T-helper 1 cell treated with Interleukin-12 subunit alpha and Interleukin-12 subunit beta and Interleukin-4 antibody, amounts not matched to agents 30 ng/mL and 1 ng/mL, for 36 hours (primary cell): ENCODE data around the gene CYTH1. TPM values are rescaled to one million over a fixed set of nuclear protein-coding genes. Genes with fewer than 3 reads are reported as not detected.

Experiments
- intact Hi-C: fragments of 100-400 bp; cut with micrococcal nuclease; formaldehyde crosslinking; loops from one replicate; pipeline ENCODE4 v1.15.1; 2024
- total RNA-seq: library from RNA; stranded (reverse); gene quantifications from 2 replicates; pipeline ENCODE4 v1.2.3, GENCODE V29; 2022

CYTH1 gene, protein sequence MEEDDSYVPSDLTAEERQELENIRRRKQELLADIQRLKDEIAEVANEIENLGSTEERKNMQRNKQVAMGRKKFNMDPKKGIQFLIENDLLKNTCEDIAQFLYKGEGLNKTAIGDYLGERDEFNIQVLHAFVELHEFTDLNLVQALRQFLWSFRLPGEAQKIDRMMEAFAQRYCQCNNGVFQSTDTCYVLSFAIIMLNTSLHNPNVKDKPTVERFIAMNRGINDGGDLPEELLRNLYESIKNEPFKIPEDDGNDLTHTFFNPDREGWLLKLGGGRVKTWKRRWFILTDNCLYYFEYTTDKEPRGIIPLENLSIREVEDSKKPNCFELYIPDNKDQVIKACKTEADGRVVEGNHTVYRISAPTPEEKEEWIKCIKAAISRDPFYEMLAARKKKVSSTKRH
- 299 and 310 TPM in 2 replicates for total RNA-seq

DNA sequence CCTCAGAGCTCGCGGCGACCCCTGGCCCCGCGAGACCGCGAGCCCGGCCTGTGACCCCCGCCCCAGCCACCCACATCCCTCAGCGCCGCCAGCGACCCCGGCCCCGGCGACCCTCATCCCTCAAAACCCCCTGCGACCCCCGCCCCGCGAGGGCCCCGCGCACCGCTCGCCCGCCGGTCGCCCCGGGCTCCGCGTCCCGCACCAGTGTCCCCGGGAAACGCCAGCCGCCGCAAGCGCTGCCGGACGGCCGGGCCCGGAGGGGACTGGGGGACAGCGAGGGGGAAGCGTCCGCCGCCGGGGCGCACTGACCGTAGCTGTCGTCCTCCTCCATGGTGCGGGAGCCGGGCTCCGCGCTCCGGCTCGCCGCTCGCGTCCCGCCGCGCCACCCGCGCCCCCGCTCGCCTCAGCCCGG is at the start of gene CYTH1:
TSS of gene CYTH1 (minus strand) at position 381 of the 412 bp plus-strand sequence. CDS start at position 331, 50 bp downstream.
- intact Hi-C loops, result loop anchor here (1.0 to 5.0 kb wide), 5 partner anchors 23 to 530 kb away; partner anchors contain the start of gene USP36

DNA sequence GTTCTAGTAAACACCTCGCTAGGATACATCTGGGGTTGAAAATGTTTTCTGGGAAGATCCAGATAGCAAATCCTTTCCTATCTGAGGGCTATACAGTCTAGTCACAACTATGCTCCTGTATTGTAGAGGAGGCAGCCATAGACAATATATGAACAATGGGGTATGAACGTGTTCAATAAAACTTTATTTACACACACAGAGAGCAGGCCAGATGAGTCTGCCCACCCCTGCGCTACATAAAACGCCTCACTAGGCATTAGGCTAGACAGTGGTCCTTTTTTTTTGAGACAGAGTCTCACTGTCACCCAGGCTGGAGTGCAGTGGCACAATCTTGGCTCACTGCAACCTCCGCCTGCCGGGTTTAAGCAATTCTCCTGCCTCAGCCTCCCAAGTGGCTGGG is 47.4 kb upstream of the CYTH1 start:
- intact Hi-C loops, result no loop called here

DNA sequence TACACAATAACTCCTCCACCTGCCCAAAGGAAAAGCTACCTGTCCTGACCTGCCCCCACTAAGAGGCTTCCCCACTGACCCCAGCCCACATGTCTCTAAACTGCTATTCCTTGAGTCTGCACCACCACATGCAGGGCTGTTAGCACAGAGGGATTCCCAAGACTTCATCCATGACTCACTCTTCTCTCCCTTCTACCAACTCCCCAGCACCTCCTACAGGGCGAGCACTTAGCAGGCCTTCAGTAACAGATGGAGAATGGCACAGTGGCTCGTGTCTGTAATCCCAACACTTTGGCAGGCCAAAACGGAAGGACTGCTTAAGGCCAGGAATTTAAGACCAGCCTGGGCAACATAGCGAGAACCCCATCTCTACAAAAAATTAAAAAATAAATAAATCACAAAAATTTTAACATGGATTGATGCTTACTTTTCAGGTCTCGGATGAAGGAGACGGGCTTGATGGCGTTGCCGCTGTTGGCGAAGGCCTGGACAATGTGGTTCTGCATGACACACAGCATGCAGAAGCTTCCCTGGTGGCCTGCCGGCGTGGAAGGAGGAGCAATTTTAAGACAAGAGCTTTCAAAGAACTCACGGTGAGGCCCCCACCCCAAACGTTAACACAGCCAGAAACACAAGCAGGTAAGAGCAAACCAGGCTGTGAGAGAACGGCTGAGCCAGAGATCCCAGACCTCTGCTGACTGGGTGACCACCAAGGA is 46.6 kb upstream of the CYTH1 start:
- intact Hi-C loops, result no loop called here

DNA sequence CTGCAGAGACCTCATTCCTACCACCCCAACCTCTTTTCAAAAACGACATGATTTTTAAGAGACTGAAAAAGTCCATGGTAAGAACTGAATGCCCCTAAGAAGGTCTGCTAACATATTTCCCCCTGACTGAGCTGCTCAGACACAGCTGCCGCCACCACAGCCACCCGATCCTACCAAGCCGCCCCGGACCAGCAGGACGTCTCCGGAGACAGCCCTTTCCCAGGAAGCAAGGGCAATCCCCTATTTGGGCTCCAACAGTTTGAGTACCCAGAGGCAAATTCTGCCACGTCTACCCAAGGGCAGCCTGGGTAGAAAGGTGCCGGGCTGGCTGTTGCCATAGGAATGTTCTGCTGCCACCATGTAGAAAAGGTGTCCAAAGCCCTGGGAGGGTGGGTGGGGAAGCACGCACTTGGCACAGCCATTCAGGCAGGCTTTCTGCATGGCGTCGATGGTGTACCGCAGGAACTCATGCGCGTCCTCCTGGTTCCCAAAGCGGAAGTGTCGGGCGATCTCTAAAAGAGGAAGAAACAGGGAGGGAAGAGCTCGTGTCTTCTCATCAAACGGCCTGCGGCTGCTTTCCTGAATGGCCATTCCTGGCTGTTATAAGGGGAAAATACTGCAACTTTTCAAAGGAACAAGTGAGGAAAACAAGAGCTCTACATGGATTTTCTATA is 44.9 kb upstream of the CYTH1 start:
- intact Hi-C loops, result no loop called here

DNA sequence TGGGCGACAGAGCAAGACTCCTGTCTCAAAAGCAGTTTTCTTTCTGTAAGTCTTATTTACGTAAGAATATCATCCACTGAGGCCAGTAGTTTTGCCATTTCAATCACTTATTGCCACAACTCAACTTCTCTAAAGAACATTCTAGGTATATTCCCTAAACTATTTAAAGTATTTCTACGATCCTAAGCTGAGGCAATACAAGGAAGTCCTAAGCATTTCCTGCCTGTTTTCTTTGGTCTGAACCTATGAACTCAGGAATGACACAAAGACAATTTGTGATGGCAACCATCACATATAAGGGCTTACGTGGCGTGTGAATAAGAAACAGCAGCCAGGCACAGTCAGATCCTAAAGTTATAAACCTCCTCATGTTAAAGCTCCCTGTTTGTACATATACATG is 44.3 kb upstream of the CYTH1 start:
- intact Hi-C loops, result no loop called here

DNA sequence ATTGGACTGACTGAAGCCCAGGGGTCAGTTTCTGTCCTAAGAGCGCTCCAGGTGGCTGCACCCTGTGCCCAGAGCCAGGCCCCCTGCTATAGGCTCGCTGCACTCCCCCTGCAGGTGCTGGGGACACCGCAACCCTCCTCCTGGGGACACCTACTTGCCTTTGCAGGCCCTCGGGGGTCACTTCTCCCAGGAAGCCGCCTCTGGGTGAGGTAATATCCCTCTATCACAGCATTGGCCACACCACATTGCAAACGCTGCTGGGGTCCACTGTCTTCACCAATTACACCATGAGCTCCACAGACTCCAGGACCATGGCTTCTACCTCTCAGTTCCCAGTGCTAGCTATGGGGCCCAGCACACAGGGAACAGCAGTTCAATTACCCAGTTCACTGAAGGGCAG is 43.6 kb upstream of the CYTH1 start:
- intact Hi-C loops, result no loop called here

DNA sequence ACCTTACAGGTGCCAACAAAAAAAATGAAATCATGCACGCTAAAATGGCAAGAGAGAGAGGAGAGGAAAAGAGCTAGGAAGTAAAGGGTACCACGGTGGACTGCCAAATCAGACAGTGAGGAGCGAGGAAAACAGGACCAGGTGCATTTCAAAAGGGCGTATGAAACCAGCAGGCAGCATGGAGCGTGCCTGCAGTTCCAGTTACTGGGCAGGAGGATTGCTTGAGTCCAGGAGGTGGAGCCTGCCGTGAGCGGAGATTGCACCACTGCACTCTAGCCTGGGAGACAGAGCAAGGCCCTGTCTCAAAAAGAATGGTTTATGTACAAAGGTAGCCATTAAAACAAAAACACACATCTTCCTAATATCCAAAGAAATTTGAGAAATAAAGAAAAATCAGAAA is 42.2 kb upstream of the CYTH1 start:
- intact Hi-C loops, result no loop called here

DNA sequence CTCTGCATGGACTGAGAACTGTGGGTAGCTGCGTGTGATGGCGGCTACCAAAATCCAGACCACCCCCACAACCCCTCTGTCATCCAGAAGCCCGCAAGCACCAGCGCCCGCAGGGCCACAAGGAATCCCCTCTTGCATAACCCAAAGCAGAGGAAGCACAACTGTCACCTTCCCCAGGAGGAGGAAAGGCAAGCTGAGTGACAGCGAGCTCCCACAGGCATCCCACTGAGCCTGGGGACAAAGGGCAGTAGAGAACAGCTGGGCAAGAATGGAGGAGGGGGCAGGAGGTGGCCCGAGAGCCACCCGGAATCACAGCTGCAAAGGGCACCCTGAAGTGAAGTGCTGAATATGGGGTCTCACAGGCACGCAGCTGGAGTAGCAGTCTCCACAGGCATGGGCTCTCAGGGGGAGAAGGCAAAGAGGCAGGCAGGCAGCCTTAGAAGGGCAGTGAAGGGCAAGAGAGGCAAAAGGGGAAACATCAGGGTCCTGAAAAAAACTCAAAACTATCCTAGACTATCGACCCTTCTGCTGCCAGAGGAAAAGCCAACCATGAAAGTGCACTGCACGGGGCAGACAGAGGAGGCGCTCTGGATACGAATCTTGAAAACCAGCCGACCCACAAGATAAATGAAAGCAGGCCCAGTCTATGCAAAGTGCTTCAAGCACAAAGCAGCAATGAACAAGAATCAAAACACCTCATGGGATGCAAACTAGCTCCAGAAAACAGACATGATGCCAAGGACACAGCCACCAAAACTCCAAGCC is 41.4 kb upstream of the CYTH1 start:
- intact Hi-C loops, result no loop called here

DNA sequence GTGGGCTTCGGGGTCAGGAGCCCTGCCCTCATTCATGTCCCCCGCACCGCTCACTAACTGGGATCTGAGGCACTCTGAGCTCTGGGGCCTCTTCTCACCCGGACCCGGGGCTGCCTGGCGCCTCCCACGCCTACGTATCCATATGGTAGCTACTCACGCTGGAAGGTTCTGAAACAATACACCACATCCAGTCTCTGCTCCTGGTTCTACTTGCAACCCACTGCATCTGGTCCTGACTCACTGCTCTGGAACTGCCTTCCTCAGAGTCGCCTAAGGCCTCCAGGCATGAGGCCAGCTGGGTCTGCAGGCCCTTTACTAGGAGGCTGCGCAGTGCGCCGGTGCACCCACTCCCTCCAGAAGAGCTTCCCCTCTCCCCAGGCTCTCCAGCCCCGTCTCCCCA is 40.5 kb upstream of the CYTH1 start:
- intact Hi-C loops, result no loop called here

DNA sequence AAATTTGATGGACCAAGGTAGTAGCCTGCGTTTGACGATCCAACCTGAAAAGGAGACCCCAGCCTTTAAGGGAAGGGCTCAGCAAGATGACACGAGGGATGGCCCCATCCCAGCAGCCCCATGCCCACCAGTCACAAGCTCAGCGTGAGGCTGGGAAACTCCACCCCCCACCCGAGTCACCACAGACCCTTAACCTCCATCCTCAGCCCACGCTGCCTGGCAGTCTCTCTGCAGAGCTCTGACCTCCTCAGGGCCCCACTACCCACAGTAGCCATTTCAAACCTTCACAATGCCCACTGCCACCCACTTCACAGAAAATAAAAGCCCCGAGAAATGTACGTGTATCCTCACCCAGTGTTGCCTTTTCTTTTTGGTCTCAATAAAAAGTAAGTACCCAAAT is 39.9 kb upstream of the CYTH1 start:
- intact Hi-C loops, result no loop called here

DNA sequence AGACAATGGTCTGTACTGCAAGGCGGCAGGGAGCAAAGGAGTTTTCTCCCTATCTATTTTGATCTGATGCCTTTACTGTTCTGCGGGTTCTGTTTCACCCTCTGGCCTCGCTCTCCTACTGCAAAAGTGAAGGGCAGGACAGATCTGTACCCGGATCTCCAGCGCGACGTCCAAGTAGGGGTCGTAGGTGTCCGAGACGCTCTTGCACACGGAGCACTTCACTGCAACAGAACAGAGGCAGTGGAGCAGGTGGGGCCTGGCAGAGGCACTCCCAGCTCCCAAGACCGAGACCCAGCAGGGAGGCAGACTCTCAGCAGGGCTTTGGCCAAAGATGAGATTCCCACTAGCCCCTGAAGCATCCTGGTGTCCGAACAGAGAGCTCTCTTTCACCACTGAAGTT is 38.8 kb upstream of the CYTH1 start:
- intact Hi-C loops, result no loop called here

DNA sequence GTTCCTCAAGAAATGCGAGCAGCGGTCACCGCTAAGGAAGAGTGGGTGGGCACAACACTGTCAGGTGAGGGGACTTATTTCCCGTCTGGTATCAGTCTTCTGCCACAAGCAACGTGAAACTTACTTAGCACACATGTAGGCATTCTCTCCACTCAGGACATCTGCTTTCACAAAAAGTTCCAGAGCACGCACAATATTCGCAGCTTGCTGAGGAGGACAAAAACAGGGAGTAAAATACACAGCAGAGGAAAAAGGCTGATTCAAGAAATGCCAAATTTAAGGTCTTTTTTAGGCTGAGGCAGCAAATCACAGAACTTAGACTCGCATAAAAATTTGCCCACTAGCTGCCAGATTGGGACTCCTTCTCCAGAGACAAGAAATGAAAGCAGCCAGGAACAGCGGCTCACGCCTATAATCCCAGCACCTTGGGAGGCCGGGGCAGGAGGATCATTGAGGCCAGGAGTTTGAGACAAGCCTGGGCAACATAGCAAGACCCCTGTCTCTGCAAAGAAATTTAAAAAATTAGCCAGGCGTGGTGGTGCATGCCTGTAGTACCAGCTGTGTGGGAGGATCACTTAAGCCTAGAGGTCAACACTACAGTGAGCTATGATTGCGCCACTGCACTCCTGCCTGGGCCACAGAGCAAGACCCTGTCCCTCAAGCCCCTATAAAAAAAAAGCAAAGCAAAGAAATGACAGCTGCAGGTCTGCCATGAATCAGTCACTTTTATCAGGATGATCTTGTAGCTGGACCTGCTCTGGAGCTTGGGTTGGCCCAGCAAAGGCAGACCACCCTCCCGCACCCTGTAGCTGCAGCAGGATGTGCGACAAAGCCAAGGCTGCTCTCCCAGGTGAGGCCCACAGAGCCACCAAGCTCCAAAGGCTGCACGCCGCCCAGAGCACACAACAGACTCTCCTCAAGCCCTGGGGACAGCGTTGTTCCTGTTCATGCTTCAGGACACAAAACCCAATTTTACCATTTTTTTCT is 38.0 kb upstream of the CYTH1 start:
- intact Hi-C loops, result no loop called here

DNA sequence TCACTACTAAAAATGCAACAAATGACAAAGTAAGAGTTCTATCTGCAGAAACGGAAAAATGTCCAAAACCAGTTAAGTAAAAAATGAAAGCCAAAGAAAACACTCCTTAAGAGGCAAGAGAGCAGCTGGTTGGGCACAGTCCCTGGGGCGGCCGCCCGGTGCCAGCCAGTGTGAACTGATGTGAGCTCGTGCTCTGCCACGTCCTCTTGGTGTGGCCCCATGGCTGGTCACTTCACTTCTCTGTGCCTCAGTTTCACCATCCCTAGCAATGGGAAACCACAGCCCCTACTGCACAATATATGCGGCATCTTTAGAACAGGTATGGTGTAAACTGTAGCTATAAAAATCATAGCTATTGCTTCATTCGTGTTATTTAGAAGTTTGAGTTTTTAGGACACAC is 37.3 kb upstream of the CYTH1 start:
- intact Hi-C loops, result no loop called here

DNA sequence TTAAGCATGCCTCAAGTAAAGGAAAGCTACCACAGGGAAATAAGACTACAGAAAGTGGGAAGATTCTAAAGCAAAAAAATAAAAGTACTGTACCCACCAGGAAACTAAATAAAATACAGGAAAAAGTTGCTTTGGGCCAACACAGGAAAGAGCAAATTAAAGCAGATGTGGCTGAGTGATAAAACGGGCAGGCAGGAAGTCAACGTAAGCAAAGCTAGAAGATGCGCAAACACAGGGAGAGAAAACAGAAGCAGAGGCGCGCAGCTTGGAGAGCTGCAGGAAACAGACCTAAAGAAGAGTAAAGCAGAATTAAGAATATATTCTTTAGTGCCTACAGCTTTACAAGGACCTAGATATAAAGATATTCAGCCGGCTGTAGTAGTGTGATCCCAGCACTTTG is 36.9 kb upstream of the CYTH1 start:
- intact Hi-C loops, result no loop called here

DNA sequence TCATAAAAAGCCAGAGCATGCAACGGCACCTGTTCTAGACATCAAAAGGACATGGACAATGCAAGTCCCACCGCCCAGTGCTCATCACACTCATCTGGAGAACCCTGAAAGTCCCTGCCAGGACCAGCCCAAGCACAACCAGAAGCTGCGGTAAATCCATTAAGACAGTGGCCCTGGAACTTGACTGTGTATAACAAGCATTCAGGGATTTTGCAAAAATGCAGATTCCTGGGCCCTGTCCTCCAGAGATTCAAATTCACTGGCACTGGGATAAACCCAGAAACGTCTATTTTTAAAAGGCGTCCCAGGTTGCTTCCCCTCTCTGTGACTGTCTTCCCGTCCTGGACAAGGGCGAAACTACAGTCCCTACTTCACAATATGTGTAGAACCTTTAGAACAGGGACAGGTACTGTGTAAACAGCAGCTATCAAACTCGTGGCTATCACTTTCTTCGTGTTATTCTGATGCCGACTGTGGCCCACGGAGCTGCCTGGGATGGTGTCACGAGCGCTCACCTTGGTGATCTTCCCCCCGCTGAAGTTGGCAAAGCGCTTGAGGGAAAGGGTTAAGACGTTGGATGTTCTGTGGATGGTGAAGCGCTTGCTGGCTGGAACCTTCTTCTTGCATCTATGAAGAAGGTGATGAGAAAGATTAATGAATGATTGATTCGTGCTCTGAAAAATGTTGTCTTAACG is 36.2 kb upstream of the CYTH1 start:
- intact Hi-C loops, result no loop called here

DNA sequence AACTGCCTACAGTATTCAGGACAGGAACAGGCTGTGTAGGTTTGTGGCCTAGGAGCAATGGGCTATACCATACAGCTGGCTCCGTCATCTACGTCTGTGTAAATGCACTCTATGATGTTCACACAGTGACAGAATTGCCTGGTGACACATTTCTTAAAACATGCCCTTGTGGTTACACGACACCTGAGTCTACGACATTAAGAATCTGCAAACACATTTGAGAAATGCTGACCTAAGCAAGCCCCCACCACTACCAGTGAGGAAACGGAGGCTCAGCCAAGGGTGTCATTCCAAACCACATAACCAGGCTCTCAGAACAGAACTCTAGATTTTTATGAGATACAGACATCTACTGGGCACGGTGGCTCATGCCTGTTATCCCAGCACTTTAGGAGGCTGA is 35.0 kb upstream of the CYTH1 start:
- intact Hi-C loops, result loop anchor here (1.0 kb wide), 6 partner anchors 12 to 81 kb away; partner anchors contain the start of gene CYTH1

DNA sequence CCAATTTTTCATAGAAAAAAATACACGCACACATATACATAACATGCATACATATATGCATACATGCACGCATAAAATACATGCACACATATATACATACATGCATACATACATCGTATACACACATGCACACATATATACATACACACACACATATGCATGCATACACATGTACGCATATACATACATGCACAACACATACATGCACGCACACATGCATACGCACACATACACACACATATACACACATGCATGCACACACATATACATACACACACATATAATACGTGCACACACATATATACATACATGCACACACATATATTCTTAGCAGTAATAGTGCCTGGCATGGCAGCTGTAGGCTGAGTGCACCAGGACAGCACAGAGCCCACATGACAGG is 33.6 kb upstream of the CYTH1 start:
- intact Hi-C loops, result no loop called here

DNA sequence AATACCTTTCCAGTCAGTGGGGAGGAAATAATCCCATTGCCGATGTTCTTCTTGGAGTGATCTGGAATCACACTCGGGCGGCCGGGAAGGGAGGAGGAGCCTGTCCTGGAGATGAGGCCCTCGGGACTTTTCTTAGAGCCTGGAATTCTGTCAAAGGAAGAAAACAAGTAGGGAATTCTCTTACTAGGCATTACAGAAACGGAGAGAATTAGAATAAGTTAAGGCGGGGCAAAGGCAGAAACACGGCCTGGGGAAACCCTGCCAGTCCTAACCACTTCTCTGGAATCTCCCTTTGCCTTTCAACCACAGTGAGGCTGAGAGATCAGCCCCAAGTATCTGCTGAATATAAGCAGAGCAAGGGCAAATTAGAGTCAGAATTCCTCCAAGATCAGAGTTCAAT is 30.8 kb upstream of the CYTH1 start:
- intact Hi-C loops, result loop anchor here (1.0 kb wide), 1 partner anchor 8 kb away; no protein-coding TSS in a partner anchor

DNA sequence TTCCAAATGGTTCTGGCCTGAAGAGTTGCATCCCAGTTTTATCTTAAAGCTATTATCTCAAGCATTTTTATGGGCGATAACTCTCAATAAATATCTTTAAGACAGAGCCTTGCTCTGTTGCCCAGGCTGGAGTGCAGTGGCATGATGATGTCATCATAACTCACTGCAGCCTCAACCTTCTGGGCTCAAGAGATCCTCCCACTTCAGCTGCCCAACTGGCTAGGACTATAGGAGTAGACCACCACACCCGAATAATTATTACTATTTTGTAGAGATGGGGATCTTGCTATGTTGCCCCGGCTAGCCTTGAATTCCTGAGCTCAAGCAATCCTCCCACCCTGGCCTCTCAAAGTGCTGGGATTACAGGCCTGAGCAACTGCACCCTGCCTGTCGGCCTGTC is 26.1 kb upstream of the CYTH1 start:
- intact Hi-C loops, result loop anchor here (5.0 kb wide), 2 partner anchors 34 to 1229 kb away; partner anchors contain the start of genes CCDC40, TBC1D16 and USP36
